CD4-positive, alpha-beta T cell (primary cell): ENCODE data around the gene LMOD1. TPM values are rescaled to one million over a fixed set of nuclear protein-coding genes. Genes with fewer than 3 reads are reported as not detected.

Experiments used
- ATAC-seq: fragments of 200-7000 bp; cut with Tn5 transposase; one replicate; pipeline ENCODE4 v1.10.0; 2022; ENCODE audit warnings: mild to moderate bottlenecking; ENCODE audit not compliant: poor library complexity
- CTCF ChIA-PET: fragments of 350-600 bp; sonication (Branson Sonifier 250); formaldehyde crosslinking; loops from one replicate; lab custom pipeline; 2021; ENCODE audit warnings: antibody characterized with exemption, inconsistent platforms; lab: Charles Lee
- POLR2A ChIA-PET: fragments of 350-600 bp; sonication (Branson Sonifier 250); formaldehyde crosslinking; loops from one replicate; lab custom pipeline; 2021; ENCODE audit warnings: antibody characterized with exemption, inconsistent platforms; lab: Charles Lee
- DNase-seq, 14 experiments: peaks; one replicate each; pipeline ENCODE4 v3.0.0-alpha.2; 2013 to 2020; ENCODE audit warnings: mixed read lengths in 2 of 14
- H3K27ac ChIP-seq, 2 donors: one replicate each; pipeline versions ENCODE4 v1.5.1 to v1.7.0; 2013; ENCODE audit warnings: low read length in 2 of 2, low read depth in 1 of 2, mild to moderate bottlenecking in 1 of 2
- H3K27me3 ChIP-seq, 2 experiments: 1 replicate in 1 of 2; 2 replicates in 1 of 2; pipeline versions ENCODE4 v1.6.1 to v1.7.0; 2013; ENCODE audit warnings: low read length in 2 of 2, control low read depth in 1 of 2, mild to moderate bottlenecking in 1 of 2, moderate library complexity in 1 of 2; ENCODE audit not compliant: insufficient read depth in 2 of 2, control insufficient read depth in 1 of 2
- H3K36me3 ChIP-seq: one replicate; pipeline ENCODE4 v1.6.1; 2013; ENCODE audit warnings: low read length, control low read depth; ENCODE audit not compliant: insufficient read depth
- H3K4me1 ChIP-seq: one replicate; pipeline ENCODE4 v1.6.1; 2013; ENCODE audit warnings: low read length, control low read depth; ENCODE audit not compliant: insufficient read depth
- H3K4me3 ChIP-seq: one replicate; pipeline ENCODE4 v1.5.1; 2013; ENCODE audit warnings: mild to moderate bottlenecking, low read length, moderate library complexity
- H3K9me3 ChIP-seq, 2 experiments: 1 replicate in 1 of 2; 2 replicates in 1 of 2; pipeline versions ENCODE4 v1.6.1 to v1.7.0; 2013; ENCODE audit warnings: low read length in 2 of 2, mild to moderate bottlenecking in 2 of 2, control low read depth in 1 of 2, moderate library complexity in 1 of 2; ENCODE audit not compliant: control insufficient read depth in 1 of 2, insufficient read depth in 1 of 2
- H3K27ac Mint-ChIP-seq: one replicate; pipeline ENCODE4 v1.8.0; 2020; ENCODE audit warnings: mixed read lengths
- H3K27me3 Mint-ChIP-seq: one replicate; pipeline ENCODE4 v1.8.0; 2021; ENCODE audit warnings: mixed read lengths
- H3K36me3 Mint-ChIP-seq: one replicate; pipeline ENCODE4 v1.8.0; 2021; ENCODE audit warnings: low read depth, mixed read lengths
- H3K4me1 Mint-ChIP-seq: one replicate; pipeline ENCODE4 v1.8.0; 2021; ENCODE audit warnings: low read depth, mixed read lengths
- H3K4me3 Mint-ChIP-seq: one replicate; pipeline ENCODE4 v1.8.0; 2020; ENCODE audit warnings: mild to moderate bottlenecking, mixed read lengths
- H3K9me3 Mint-ChIP-seq: one replicate; pipeline ENCODE4 v1.8.0; 2020; ENCODE audit warnings: mixed read lengths
- intact Hi-C, 2 experiments: fragments of 100-400 bp; cut with DNase I in 1 of 2; cut with micrococcal nuclease in 1 of 2; formaldehyde crosslinking; loops; one replicate each; pipeline versions ENCODE4 v1.15.1 to v1.9.0; 2023 to 2025; cut with DNase I, micrococcal nuclease
- total RNA-seq, 174 experiments: library from RNA in 2 of 174; stranded (reverse) in 2 of 174; gene quantifications; one replicate each; pipeline ENCODE4 v1.2.3 and lab custom pipeline; 2021 to 2026
- TF ChIP-seq, protein P1 (sequence below): fragments of 200-600 bp; IDR thresholded peaks from one replicate; pipeline ENCODE4 v1.8.0; 2022; ENCODE audit warnings: antibody characterized with exemption, mild to moderate bottlenecking

The LMOD1 gene
- total RNA-seq, 2 experiments from 2014 or later, result not detected

DNA sequence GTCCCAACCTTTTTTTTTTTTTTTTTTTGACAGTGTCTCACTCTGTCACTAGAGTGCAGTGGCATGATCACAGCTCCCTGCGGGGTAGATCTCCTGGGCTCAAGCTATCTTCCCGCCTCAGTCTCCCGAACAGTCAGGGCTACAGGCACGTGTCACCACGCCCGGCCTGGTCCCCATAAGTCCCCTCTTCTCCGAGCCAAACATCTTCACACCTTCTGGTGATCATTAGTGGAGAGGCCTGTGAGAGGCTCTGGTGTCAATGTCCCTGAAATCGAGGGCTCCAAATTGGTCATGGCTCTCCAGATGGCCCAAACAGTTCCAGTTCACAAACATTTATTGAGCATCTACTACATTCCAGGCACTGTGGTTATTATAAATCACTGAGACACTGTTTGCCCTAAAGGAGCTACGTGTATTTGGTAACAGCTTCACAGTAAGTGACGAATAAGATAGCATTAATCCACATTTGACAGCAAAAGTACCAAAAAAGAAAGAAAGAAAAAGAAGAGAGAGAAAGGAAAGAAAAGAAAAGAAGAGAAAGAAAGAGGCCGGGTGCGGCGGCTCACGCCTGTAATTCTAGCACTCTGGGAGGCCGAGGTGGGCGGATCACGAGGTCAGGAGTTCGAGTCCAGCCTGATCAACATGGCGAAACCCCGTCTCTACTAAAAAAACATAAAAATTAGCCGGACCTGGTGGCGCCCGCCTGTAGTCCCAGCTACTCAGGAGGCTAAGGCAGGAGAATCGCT, 8.1 kb upstream of the LMOD1 start:
- peaks cover 18% of the 10 kb centered on the region for H3K4me1 ChIP-seq
- TF ChIP-seq, protein P1, sequence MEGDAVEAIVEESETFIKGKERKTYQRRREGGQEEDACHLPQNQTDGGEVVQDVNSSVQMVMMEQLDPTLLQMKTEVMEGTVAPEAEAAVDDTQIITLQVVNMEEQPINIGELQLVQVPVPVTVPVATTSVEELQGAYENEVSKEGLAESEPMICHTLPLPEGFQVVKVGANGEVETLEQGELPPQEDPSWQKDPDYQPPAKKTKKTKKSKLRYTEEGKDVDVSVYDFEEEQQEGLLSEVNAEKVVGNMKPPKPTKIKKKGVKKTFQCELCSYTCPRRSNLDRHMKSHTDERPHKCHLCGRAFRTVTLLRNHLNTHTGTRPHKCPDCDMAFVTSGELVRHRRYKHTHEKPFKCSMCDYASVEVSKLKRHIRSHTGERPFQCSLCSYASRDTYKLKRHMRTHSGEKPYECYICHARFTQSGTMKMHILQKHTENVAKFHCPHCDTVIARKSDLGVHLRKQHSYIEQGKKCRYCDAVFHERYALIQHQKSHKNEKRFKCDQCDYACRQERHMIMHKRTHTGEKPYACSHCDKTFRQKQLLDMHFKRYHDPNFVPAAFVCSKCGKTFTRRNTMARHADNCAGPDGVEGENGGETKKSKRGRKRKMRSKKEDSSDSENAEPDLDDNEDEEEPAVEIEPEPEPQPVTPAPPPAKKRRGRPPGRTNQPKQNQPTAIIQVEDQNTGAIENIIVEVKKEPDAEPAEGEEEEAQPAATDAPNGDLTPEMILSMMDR, result no peak
- H3K27ac ChIP-seq, result peak overlapping the region; percentile 71 to 78
- Mint-ChIP-seq H3K9me3 (no peaks in the 10 kb centered on the region), H3K27me3 (no peaks in the 10 kb centered on the region), H3K4me3 (peak overlapping the region; percentile 97), H3K4me1 (peaks cover 27% of the 10 kb centered on the region), H3K36me3 (peaks cover 46% of the 10 kb centered on the region), H3K27ac (peak overlapping the region; percentile 96)
- peak overlapping the region; percentile 74 for H3K4me3 ChIP-seq
- intact Hi-C loops, result loop anchor here (2.0 to 5.0 kb wide), 5 partner anchors 28 to 447 kb away; partner anchors contain the start of genes CSRP1 (in 1 of the 2) and RNPEP (in 1 of the 2)
- POLR2A ChIA-PET, result interaction anchor here (0.7 to 1.6 kb wide), 5 partner anchors 8 to 189 kb away, joined by 3 to 14 read pairs (median 4); partner anchors contain the start of genes LMOD1 and RNPEP
- no peak for ATAC-seq
- H3K27me3 ChIP-seq, result no peaks in the 10 kb centered on the region
- H3K36me3 ChIP-seq, result peaks cover 17% of the 10 kb centered on the region
- peak in 2 of 14 experiments; percentile 2 to 23 for DNase-seq
- CTCF ChIA-PET, result interaction anchor here (0.6 to 1.9 kb wide), 5 partner anchors 9 to 1800 kb away, joined by 3 to 11 read pairs (median 4); partner anchors contain the start of genes IPO9 and LMOD1
- H3K9me3 ChIP-seq, result no peaks in the 10 kb centered on the region

DNA sequence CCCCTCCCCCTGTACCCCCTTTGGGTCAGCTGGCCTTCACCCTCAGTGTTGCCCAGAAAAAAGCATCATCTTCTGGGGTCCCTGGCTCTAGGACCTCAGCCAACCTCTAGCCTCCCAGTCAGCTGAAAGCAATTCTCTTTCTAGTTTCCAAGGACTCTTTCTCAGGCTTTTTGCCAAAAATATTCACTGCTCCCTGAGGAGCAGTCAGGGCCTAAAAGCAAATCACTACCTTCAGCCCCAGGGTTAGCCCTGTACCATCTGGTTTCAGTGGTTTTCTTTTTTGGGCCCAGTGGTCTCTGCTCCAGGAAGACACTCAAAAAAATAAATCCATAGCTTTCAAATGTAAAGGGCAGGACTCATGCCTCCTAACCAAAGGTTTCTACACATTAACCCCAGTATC, 3.1 kb upstream of the LMOD1 start:
- Mint-ChIP-seq H3K27me3 (peaks cover 39% of the 10 kb centered on the region), H3K9me3 (no peaks in the 10 kb centered on the region), H3K27ac (no peak overlapping the region), H3K4me3 (no peak overlapping the region), H3K4me1 (peaks cover 22% of the 10 kb centered on the region), H3K36me3 (peaks cover 2% of the 10 kb centered on the region)
- H3K27me3 ChIP-seq, result peaks cover 29 to 31% of the 10 kb centered on the region in 2 experiments
- ATAC-seq, result no peak
- POLR2A ChIA-PET, result no interaction called here
- no peak overlapping the region for H3K27ac ChIP-seq
- intact Hi-C loops, result no loop called here
- TF ChIP-seq, protein P1, result no peak
- DNase-seq, result no peak
- H3K36me3 ChIP-seq, result no peaks in the 10 kb centered on the region
- peaks cover 12% of the 10 kb centered on the region for H3K4me1 ChIP-seq
- H3K9me3 ChIP-seq, result peaks cover 0 to 8% of the 10 kb centered on the region in 2 experiments
- no peak overlapping the region for H3K4me3 ChIP-seq
- CTCF ChIA-PET, result no interaction called here

DNA sequence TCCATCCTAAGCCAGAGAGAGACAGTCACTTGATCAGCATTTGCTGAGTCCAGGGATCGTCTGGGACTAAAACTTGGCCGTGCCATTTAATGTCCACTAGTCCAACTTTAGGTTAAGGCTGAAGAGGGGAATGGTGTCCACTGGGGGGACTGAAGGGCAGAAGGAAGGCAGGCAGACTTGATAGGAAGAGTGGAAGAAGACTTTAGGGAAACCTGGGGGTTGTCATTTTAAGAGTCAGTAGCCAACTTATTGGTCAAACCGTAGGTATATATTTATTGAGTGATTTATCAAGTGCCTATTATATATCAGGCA, 1.3 kb upstream of the LMOD1 start:
- Mint-ChIP-seq H3K4me1 (peaks cover 19% of the 10 kb centered on the region), H3K9me3 (no peaks in the 10 kb centered on the region), H3K27ac (no peak overlapping the region), H3K27me3 (peaks cover 57% of the 10 kb centered on the region), H3K4me3 (no peak overlapping the region), H3K36me3 (no peaks in the 10 kb centered on the region)
- Histone ChIP-seq H3K27ac (no peak overlapping the region), H3K4me1 (peaks cover 8% of the 10 kb centered on the region), H3K36me3 (no peaks in the 10 kb centered on the region), H3K9me3 (peaks cover 0 to 8% of the 10 kb centered on the region in 2 experiments), H3K27me3 (peaks cover 36 to 41% of the 10 kb centered on the region in 2 experiments), H3K4me3 (no peak overlapping the region)
- CTCF ChIA-PET, result no interaction called here
- POLR2A ChIA-PET, result no interaction called here
- DNase-seq (no peak), ATAC-seq (no peak)
- TF ChIP-seq, protein P1, result no peak
- intact Hi-C loops, result no loop called here
